Common myeloid progenitor, CD34-positive (primary cell): ENCODE results near the gene LZTS3.
"Not testable (repeated sequence)": the region's sequence is repeated elsewhere in the genome, so short reads cannot be mapped to it uniquely, and the experiment has no call there.

ENCODE experiments used
- CTCF ChIA-PET: fragments of 350-600 bp; sonication (Branson Sonifier 250); formaldehyde crosslinking; loops from one replicate; lab custom pipeline; 2021; ENCODE audit warnings: antibody characterized with exemption; lab: Charles Lee
- POLR2A ChIA-PET: fragments of 350-600 bp; sonication (Branson Sonifier 250); formaldehyde crosslinking; loops from one replicate; lab custom pipeline; 2021; ENCODE audit warnings: antibody characterized with exemption; lab: Charles Lee
- DNase-seq, 3 donors: peaks; one replicate each; pipeline versions ENCODE4 v3.0.0 to v3.0.0-alpha.2; 2013
- H3K27ac ChIP-seq, 2 experiments: 1 replicate in 1 of 2; 2 replicates in 1 of 2; pipeline ENCODE4 v1.7.0; 2013; ENCODE audit warnings: inconsistent platforms in 2 of 2, low read length in 2 of 2, mild to moderate bottlenecking in 2 of 2, low read depth in 1 of 2, moderate library complexity in 1 of 2; ENCODE audit not compliant: severe bottlenecking in 2 of 2, insufficient read depth in 1 of 2, poor library complexity in 1 of 2
- H3K27me3 ChIP-seq, 5 experiments: replicated peaks in 2 of 5; 1 replicate in 3 of 5; 2 replicates in 2 of 5; pipeline versions ENCODE4 v1.6.1 to v1.7.0; 2013; ENCODE audit warnings: low read length in 4 of 5, mild to moderate bottlenecking in 2 of 5, moderate library complexity in 2 of 5, inconsistent platforms in 1 of 5; ENCODE audit not compliant: insufficient read depth in 5 of 5, control insufficient read depth in 4 of 5
- H3K36me3 ChIP-seq, 4 experiments: 1 replicate in 2 of 4; 2 replicates in 2 of 4; pipeline versions ENCODE4 v1.6.1 to v1.7.0; 2013; ENCODE audit warnings: low read length in 3 of 4, control low read depth in 1 of 4, mild to moderate bottlenecking in 1 of 4; ENCODE audit not compliant: control insufficient read depth in 4 of 4, insufficient read depth in 4 of 4
- H3K4me1 ChIP-seq, 4 experiments: 1 replicate in 3 of 4; 2 replicates in 1 of 4; pipeline versions ENCODE4 v1.6.1 to v1.7.1; 2013; ENCODE audit warnings: low read length in 3 of 4, mild to moderate bottlenecking in 3 of 4, control low read depth in 1 of 4, inconsistent platforms in 1 of 4, moderate library complexity in 1 of 4; ENCODE audit not compliant: control insufficient read depth in 4 of 4, insufficient read depth in 4 of 4; ENCODE audit errors: control extremely low read depth in 1 of 4
- H3K4me3 ChIP-seq, 7 experiments: 1 replicate in 4 of 7; 2 replicates in 3 of 7; pipeline versions ENCODE4 v1.5.1 to v1.7.0; 2013; ENCODE audit warnings: mild to moderate bottlenecking in 7 of 7, low read length in 6 of 7, moderate library complexity in 6 of 7, inconsistent platforms in 2 of 7, low read depth in 2 of 7, control low read depth in 1 of 7; ENCODE audit not compliant: insufficient read depth in 4 of 7, control insufficient read depth in 1 of 7; ENCODE audit errors: extremely low read depth in 1 of 7
- H3K9me3 ChIP-seq, 5 experiments: 1 replicate in 4 of 5; 2 replicates in 1 of 5; pipeline versions ENCODE4 v1.6.1 to v1.7.1; 2013; ENCODE audit warnings: low read length in 4 of 5, mild to moderate bottlenecking in 2 of 5, inconsistent platforms in 1 of 5, low read depth in 1 of 5, moderate library complexity in 1 of 5; ENCODE audit not compliant: control insufficient read depth in 4 of 5, insufficient read depth in 2 of 5; ENCODE audit errors: control extremely low read depth in 1 of 5
- WGBS: methylation state at CpG from one replicate; pipeline ENCODE4 v1.1.5; 2013; ENCODE audit not compliant: insufficient coverage; 5-methylcytosine and 5-hydroxymethylcytosine counted together

The LZTS3 gene

DNA sequence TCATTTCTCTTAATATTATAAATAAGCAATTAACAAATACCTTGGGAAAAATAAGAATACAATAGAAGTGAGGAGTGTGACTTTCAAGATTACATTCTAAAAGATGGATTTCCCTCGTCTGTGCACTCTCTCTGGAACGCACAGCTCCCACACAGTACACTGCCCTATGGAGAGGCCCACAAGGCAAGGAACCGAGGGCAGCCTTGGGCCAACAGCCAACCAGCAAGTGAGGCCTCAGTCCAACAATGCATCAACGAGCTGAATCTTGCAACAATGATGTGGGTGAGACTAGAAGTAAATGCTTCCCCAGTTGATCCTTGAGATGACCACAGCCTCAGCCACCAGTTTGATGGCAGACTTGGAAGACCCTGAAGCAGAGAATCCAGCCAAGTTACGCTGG is 54.3 kb downstream of the LZTS3 start:
- ChIA-PET CTCF (interaction anchor here (1.2 to 7.7 kb wide), 9 partner anchors 10 to 158 kb away, joined by 3 to 71 read pairs (median 6); no protein-coding TSS in a partner anchor), POLR2A (no interaction called here)
- 92% methylated on average over 5 of the region's 5 CpGs for WGBS

GRCh38 chr20:3117839-3118379 is 55.4 kb downstream of the LZTS3 start:
- peaks cover 0 to 49% (median 24%) of the 10 kb centered on the region in 4 experiments for H3K4me1 ChIP-seq
- CTCF ChIA-PET: interaction anchor here (0.8 to 7.7 kb wide), 15 partner anchors 9 to 199 kb away, joined by 3 to 71 read pairs (median 7); partner anchors contain the start of gene OXT
- POLR2A ChIA-PET, H3K9me3 ChIP-seq, H3K27me3 ChIP-seq: not testable (repeated sequence)
- H3K4me3 ChIP-seq: peak overlapping the region in 1 of 7 experiments; percentile 42
- peak; percentile 87 to 92 (median 91) for DNase-seq
- 53% methylated on average over 5 of the region's 14 CpGs for WGBS
- H3K36me3 ChIP-seq: peaks cover 0 to 26% (median 12%) of the 10 kb centered on the region in 4 experiments
- H3K27ac ChIP-seq: peak overlapping the region in 1 of 2 experiments; percentile 34

More for the DNA sequence above, 54.3 kb downstream of the LZTS3 start:
- H3K27me3 ChIP-seq: no peaks in the 10 kb centered on the region
- no peak overlapping the region for H3K27ac ChIP-seq
- H3K4me1 ChIP-seq: peaks cover 0 to 41% (median 21%) of the 10 kb centered on the region in 4 experiments
- peaks cover 0 to 23% (median 13%) of the 10 kb centered on the region in 4 experiments for H3K36me3 ChIP-seq
- H3K4me3 ChIP-seq: no peak overlapping the region
- no peak for DNase-seq
- H3K9me3 ChIP-seq: peaks cover 0 to 12% (median 0%) of the 10 kb centered on the region in 5 experiments

DNA sequence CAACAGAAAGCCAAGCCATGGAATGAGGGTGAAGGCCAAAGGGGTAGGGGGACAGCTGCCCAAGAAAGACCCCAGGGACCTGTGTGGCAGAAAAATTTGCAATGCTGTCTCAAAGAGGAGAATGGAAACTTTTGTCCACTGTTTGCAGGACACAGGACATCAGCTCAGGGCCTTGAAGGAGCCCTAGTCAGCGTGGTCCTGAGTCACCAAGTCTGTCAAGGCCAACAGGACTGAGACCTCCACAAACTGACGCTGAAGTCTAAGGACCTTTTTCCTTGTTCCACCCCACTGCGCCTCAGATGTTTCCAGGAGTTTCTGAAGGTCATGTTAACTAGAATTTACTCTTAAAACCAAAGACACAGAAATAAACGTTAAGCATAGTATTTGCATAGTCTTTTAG is 57.0 kb downstream of the LZTS3 start:
- Histone ChIP-seq H3K4me3 (no peak overlapping the region), H3K27me3 (no peaks in the 10 kb centered on the region), H3K4me1 (peaks cover 2 to 53% (median 28%) of the 10 kb centered on the region in 4 experiments), H3K27ac (no peak overlapping the region), H3K9me3 (no peaks in the 10 kb centered on the region), H3K36me3 (peaks cover 0 to 11% (median 2%) of the 10 kb centered on the region in 4 experiments)
- WGBS: 73% methylated on average over 2 of the region's 4 CpGs
- POLR2A ChIA-PET: no interaction called here
- DNase-seq: no peak
- CTCF ChIA-PET: interaction anchor here (1.3 to 7.7 kb wide), 10 partner anchors 11 to 200 kb away, joined by 3 to 71 read pairs (median 8); partner anchors contain the start of gene OXT

- WGBS: 46% methylated on average over 16 of the region's 30 CpGs
- Histone ChIP-seq H3K27ac (no peak overlapping the region), H3K4me1 (peaks cover 2 to 47% (median 24%) of the 10 kb centered on the region in 4 experiments), H3K36me3 (peaks cover 0 to 10% (median 2%) of the 10 kb centered on the region in 4 experiments), H3K9me3 (no peaks in the 10 kb centered on the region), H3K4me3 (peak overlapping the region in 2 of 7 experiments; percentile 20 to 48), H3K27me3 (no peaks in the 10 kb centered on the region)
- peak; percentile 51 to 58 (median 58) for DNase-seq
- ChIA-PET POLR2A (interaction anchor here (0.8 to 1.2 kb wide), 2 partner anchors 22 to 62 kb away, joined by 3 read pairs; no protein-coding TSS in a partner anchor), CTCF (interaction anchor here (0.9 to 7.7 kb wide), 13 partner anchors 12 to 204 kb away, joined by 3 to 71 read pairs (median 5); partner anchors contain the start of gene OXT)
Observed at GRCh38 chr20:3115190-3116107, 57.9 kb downstream of the LZTS3 start.
